DMS53 (cell line): ENCODE results near the gene GULP1.

ENCODE experiments used
- DNase-seq: peaks from one replicate; lab custom pipeline; 2025; lab: John Stamatoyannopoulos, UW

The GULP1 gene

GRCh38 chr2:188471166-188471565 is 179.5 kb downstream of the GULP1 start:
- DNase-seq, result no peak

DNA sequence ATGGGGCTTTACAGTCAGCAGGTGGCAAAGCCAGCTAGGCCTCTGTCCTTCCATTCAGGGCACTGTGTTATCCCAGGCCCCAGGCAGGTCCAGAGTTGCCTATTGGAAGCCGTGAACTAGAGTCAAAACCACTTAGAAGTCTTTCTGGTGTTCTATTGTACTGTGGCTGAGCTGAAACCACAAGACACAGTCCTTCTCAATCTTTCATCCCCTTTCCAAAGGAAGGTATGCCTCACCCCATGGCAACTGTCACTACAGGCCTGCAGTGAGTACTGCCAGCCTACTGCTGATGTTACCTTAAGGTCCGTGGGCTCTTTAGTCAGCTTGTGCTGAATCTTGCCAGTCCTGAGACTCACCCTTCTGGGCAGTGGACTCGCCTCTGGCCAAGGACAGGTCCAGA is 181.6 kb downstream of the GULP1 start:
- peak; percentile 32 for DNase-seq

DNA sequence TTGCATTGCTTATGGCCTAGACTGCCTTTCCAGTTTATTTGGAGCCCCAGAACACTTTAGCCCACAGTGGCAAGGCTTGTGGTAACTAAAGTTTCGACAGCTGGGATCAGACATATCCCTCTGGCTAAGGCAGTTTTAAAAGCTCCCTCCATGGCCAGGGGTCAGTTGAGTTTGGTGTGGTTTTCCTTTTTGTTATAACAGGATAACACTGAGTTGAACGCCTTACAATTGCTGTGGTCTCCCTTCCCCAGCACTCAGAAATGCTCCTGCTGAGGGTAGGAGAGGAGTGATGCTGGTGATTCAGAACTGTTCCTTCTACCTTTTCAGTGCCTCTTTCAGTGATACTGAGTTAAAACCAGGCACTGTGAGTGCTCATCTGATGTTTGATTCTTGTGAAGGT is 182.6 kb downstream of the GULP1 start:
- DNase-seq, result peak; percentile 29

- peak; percentile 83 for DNase-seq
These were observed 184.3 kb downstream of the GULP1 start for GRCh38 chr2:188475945-188476344.

DNA sequence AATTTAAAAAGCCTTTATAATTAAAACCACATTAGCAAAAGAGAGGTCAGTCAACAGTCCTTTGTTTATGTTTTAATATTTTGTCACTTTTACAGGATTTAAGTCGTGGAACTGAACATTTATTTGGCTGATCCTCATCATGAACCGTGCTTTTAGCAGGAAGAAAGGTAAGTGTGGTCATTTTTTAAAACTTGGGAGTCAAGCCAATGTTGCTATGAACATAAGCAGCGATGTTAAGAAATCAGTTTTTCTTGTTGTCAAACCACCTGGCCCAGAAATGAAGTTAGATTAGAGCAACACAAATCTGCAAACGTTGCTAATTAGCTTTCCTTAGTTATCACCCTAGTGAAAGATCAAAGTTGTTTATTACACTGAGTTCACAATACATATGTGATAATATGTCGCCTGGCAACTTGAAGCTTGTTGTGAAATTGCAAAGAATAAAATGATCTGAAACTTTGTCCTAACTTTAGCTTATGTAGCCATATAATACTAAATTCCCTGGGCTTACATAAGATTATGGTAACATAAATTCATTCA is 186.0 kb downstream of the GULP1 start:
- peak; percentile 17 for DNase-seq

- peak; percentile 79 for DNase-seq
These were observed 187.1 kb downstream of the GULP1 start for GRCh38 chr2:188478724-188479123.

GRCh38 chr2:188481474-188481873 is 189.8 kb downstream of the GULP1 start:
- DNase-seq, result no peak

GRCh38 chr2:188485496-188485895 is 193.8 kb downstream of the GULP1 start:
- DNase-seq, result peak; percentile 71

DNA sequence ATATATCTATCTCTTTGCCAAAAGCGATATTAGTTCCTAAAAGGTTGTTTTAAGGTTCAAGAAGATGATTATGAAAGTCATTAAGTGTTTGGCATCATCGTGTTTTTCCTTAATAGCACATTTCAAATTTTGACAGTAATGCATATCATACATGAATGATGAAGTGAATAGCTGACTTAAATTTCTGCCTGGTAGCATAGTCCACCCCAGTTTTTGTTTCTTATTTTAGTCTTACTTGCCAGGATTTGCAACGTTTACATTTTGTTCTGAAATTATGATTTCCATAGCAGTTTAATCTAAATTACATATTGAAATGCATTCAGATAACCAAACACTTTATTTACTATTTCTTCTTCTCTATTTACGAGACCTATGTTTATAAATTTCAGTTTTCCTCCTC is 201.1 kb downstream of the GULP1 start:
- no peak for DNase-seq

DNA sequence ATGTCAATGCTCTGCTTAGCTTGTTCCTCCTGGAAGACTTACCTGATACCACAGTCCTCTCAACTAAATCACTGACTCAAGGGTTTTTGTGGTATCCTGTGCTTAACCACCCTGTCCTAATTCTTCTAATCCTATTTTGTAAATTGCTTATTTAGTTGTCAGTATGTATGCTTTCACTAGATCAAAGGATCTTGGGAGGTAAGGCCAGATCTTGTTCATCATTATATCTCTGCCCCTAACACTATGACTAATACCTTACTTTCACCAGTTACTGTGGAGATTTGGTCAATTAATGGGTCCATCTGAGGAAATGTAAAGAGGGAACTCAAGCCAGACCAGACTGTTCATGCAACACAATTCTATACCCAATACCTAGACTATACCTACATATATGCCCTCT is 203.2 kb downstream of the GULP1 start:
- no peak for DNase-seq

GRCh38 chr2:188495969-188496431 is 204.3 kb downstream of the GULP1 start:
- DNase-seq, result no peak

- DNase-seq, result no peak
These were observed 206.1 kb downstream of the GULP1 start for GRCh38 chr2:188497726-188498125.

GRCh38 chr2:188503975-188504374 is 212.3 kb downstream of the GULP1 start:
- DNase-seq, result no peak

DNA sequence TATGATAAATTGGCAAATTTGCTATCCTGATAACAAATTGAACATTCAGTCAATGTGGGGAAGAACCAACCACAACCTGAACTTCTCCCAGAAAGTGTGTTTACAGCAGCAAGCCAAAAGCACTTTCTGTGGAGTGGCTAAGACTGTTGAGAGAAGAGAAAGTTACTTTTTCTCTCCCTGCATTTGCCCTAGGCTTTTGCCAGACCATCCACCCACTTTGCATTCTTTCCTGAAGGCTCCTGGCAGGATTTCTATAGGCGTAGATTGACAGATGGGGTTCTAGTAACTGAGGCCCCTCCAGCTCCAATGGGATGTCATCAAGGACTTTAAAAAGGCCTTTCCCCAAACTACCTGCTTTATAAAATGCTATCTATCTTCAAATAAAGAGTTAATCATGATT is 215.2 kb downstream of the GULP1 start:
- peak; percentile 17 for DNase-seq

- peak; percentile 87 for DNase-seq
These were observed 219.7 kb downstream of the GULP1 start for GRCh38 chr2:188511346-188511745.

GRCh38 chr2:188512456-188512855 is 220.8 kb downstream of the GULP1 start:
- DNase-seq, result peak; percentile 89

GRCh38 chr2:188515918-188516317 is 224.2 kb downstream of the GULP1 start:
- DNase-seq, result no peak

DNA sequence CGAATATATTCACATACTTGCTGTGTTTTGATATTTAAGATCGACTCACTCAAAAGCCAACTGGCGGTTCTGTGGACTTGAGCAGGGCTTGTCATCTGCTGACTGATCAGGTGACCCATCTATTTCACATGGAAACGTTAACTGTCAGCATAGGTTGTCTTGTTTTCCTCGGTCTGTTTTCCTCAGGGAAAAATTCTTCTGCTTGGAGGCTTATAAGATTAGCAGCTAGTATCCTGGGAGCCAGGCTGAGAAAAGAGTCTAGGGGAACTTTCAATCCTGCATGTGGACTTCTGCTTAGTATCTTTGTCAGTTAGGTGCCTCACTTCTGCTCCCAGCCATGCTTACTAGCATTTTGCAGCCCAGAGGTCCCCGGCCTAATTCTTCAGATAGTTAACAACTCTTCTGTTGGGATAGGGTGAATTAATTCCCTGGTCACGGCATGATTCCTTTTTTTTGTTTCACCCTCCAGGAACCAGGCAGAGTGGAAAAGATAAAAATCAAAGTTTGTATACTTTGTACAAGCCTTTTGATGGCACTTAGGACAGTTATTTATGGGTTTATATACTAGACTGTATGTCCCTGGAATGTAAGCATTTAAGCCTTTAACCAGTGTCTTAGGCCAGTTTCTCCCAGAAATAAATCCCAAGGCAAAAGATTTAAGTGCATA is 226.0 kb downstream of the GULP1 start:
- no peak for DNase-seq

GRCh38 chr2:188518381-188518780 is 226.7 kb downstream of the GULP1 start:
- DNase-seq, result no peak

DNA sequence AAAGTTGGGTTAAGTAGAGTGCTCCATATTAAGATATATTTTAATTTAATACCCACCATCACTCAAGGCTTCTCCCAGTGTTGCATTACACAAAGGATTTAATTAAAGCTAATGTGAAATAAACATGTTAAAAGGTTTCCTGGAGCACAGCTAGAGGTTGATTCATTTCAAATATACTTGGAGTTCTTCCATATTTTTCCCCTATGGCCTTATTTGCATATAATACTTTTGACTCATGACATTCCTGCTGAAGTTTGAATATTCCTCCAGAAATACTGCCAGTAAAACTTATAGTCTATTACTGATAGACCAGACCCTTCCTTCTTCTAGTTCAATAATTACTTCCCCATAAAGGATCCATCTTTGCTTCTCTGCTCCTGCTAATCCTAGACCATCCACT is 227.5 kb downstream of the GULP1 start:
- DNase-seq, result no peak

DNA sequence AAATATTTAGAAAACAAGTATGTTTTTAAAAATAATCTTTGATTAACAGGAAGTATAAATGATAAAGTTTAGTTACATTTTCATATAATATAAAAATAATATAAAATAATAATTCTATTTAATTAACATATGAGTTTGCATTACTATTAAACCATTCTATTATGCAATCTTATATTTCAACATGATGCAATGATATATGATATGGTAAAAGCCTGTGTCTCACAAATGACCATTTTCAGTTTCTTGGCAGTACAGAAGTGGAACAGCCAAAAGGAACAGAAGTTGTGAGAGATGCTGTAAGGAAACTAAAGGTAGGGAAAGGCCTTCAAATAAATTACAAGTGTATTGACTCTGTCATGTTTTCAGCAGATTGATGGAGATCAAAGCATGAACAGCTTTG is 230.8 kb downstream of the GULP1 start:
- DNase-seq, result no peak

- no peak for DNase-seq
These were observed 232.2 kb downstream of the GULP1 start for GRCh38 chr2:188523919-188524318.

GRCh38 chr2:188524519-188525113 is 232.9 kb downstream of the GULP1 start:
- DNase-seq, result peak; percentile 81

GRCh38 chr2:188526701-188527100 is 235.0 kb downstream of the GULP1 start:
- no peak for DNase-seq
